NCI-H526 treated with DMSO at 0.1 percent for 48 hours (cell line): Measurements from ENCODE around the gene SLC39A12.

ENCODE experiments used
- DNase-seq: peaks from one replicate; lab custom pipeline; 2025; lab: John Stamatoyannopoulos, UW

The SLC39A12 gene

GRCh38 chr10:17963431-17963830 lies 11.7 kb downstream of the SLC39A12 start:
- no peak for DNase-seq

GRCh38 chr10:17965649-17966235 lies 14.0 kb downstream of the SLC39A12 start:
- DNase-seq, result no peak

- no peak for DNase-seq
Measured at GRCh38 chr10:17974505-17974904, 22.8 kb downstream of the SLC39A12 start.

- DNase-seq, result no peak
Measured at GRCh38 chr10:17980846-17981565, 29.3 kb downstream of the SLC39A12 start.

GRCh38 chr10:17981766-17982380 lies 30.2 kb downstream of the SLC39A12 start:
- DNase-seq, result no peak

- DNase-seq, result no peak
Measured at GRCh38 chr10:17984056-17984455, 32.3 kb downstream of the SLC39A12 start.

- no peak for DNase-seq
Measured at GRCh38 chr10:17984563-17984962, 32.8 kb downstream of the SLC39A12 start.

- no peak for DNase-seq
Measured at GRCh38 chr10:17989908-17990767, 38.4 kb downstream of the SLC39A12 start.

GRCh38 chr10:17992266-17992665 lies 40.5 kb downstream of the SLC39A12 start:
- DNase-seq, result no peak

GRCh38 chr10:17993361-17993760 lies 41.6 kb downstream of the SLC39A12 start:
- DNase-seq, result no peak

- DNase-seq, result no peak
Measured at GRCh38 chr10:18000601-18001000, 48.9 kb downstream of the SLC39A12 start.

GRCh38 chr10:18005445-18005780 lies 53.7 kb downstream of the SLC39A12 start:
- no peak for DNase-seq

GRCh38 chr10:18005781-18006456 lies 54.2 kb downstream of the SLC39A12 start:
- DNase-seq, result no peak

GRCh38 chr10:18008986-18009385 lies 57.3 kb downstream of the SLC39A12 start:
- no peak for DNase-seq

- DNase-seq, result no peak
Measured at GRCh38 chr10:18010050-18010449, 58.3 kb downstream of the SLC39A12 start.

GRCh38 chr10:18020523-18020922 lies 68.8 kb downstream of the SLC39A12 start:
- no peak for DNase-seq

- no peak for DNase-seq
Measured at GRCh38 chr10:18021725-18022480, 70.2 kb downstream of the SLC39A12 start.

GRCh38 chr10:18043148-18044006 lies 91.7 kb downstream of the SLC39A12 start:
- no peak for DNase-seq

- no peak for DNase-seq
Measured at GRCh38 chr10:18044976-18045720, 93.4 kb downstream of the SLC39A12 start.

GRCh38 chr10:18056583-18056982 lies 104.9 kb downstream of the SLC39A12 start:
- no peak for DNase-seq
